ENCODE results near the gene ROBO1.

DNA sequence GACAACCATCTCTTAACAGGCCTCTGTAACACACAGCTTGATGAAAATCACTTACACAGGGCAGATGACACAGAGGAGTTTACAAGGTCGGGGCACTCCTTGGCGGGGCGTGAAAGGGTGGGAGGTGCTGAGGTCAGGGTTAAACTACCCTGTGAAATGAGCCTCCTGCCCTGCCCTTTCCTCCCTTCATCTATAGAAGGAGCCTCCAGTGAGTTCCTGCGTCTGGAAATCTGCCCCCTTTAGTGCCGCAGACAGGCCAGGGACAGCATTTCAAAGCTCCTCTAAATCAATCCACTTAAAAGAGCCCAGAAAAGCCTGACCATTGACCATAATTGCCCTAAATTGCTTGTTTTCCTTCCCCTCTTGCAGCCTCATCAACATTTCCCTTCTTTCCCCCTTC lies 1.9 kb downstream of the ROBO1 start:
- TF ChIP-seq, protein P1, sequence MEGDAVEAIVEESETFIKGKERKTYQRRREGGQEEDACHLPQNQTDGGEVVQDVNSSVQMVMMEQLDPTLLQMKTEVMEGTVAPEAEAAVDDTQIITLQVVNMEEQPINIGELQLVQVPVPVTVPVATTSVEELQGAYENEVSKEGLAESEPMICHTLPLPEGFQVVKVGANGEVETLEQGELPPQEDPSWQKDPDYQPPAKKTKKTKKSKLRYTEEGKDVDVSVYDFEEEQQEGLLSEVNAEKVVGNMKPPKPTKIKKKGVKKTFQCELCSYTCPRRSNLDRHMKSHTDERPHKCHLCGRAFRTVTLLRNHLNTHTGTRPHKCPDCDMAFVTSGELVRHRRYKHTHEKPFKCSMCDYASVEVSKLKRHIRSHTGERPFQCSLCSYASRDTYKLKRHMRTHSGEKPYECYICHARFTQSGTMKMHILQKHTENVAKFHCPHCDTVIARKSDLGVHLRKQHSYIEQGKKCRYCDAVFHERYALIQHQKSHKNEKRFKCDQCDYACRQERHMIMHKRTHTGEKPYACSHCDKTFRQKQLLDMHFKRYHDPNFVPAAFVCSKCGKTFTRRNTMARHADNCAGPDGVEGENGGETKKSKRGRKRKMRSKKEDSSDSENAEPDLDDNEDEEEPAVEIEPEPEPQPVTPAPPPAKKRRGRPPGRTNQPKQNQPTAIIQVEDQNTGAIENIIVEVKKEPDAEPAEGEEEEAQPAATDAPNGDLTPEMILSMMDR (IDR thresholded peaks at IDR 0.05; ENCODE audit: insufficient read depth, low read depth, low read length) = no peak
- no peak for TF ChIP-seq EZH2 (IDR thresholded peaks at IDR 0.05; ENCODE audit: insufficient read depth, low read length)
